Stimulated activated naive CD4-positive, alpha-beta T cell treated with Interleukin-2 at 50 U/mL for 16 hours (primary cell): ENCODE data around the gene SYCN.
"Not testable (repeated sequence)": the region's sequence is repeated elsewhere in the genome, so short reads cannot be mapped to it uniquely, and the experiment has no call there.

ENCODE experiments used
- DNase-seq: peaks from one replicate; lab custom pipeline; 2025; lab: John Stamatoyannopoulos, UW

Gene SYCN, protein sequence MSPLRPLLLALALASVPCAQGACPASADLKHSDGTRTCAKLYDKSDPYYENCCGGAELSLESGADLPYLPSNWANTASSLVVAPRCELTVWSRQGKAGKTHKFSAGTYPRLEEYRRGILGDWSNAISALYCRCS

GRCh38 chr19:39203372-39204341 is at the start of gene SYCN:
Gene SYCN, minus strand, starts transcription at chr19:39204263. Its CDS starts 9 bp downstream, at chr19:39204254.
- DNase-seq = no peak

DNA sequence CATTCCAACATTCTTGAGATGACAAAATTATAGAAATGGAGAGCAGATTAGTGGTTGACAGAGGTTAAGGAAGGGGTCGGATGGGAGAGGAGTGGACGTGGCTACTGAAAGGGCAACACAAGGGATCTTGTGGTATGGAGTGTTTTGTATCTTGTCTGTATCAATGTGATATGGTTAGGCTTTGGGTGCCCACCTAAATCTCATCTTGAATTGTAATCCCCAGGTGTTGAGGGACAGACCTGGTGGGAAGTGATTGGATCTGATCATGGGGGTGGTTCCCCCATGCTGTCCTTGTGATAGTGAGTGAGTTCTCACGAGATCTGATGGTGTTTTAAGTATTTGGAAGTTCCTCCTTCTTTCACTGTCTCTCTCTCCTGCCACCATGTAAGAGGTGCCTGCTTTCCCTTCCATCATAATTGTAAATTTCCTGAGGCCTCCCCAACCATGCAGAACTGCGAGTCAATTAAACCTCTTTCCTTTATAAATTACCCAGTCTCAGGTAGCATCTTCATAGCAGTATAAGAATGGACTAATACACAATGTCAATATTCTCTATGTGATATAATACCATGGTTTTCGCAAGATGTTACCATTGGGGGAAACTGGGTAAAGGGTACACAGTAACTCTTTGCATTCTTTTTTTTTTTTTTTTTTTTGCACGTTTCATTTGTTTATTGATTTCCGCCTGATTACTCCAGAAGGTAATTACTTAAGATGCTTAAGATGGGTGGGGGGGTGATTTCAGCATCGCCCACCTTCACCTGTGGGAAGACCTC is 49.5 kb upstream of the SYCN start:
- no peak for DNase-seq

GRCh38 chr19:39252458-39252857 is 48.4 kb upstream of the SYCN start:
- no peak for DNase-seq

- no peak for DNase-seq
Observed at GRCh38 chr19:39251846-39252245, 47.8 kb upstream of the SYCN start.

DNA sequence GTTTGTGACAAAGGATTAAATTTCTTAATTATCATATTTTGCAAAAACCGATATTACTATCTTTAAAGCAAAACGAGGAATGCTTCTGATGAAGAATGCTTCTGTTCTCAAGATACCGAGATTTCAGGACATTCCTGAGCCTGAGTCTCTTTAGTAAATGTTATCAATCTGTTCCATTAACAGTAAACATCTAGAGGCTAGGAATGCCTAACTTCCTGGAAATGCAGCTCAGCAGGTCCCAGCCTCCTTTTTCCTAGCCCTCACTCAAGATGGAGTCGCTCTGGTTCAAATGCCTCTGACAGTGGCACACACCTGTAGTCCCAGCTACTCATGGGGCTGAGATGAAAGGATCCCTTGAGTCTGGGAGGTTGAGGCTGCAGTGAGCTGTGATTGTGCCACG is 47.0 kb upstream of the SYCN start:
- no peak for DNase-seq

DNA sequence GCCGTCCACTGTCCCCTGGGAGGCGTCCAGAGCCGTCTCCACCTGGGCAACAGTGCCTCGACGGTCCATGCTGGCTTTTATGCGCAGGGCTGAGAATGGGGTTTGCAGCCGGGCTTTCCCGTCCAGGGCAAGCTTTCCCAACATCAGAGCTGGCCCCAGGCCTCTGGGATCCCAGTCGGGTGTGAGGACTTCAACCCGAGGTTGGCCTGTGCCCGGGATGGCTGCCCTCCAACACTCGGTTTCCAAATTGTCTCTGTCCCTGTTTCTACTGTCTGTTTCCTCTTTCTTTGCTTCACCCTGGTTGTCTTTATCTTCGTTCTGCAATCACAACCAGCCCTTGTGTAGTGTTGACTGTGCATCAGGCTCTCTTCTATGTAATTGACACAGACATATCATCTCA is 44.7 kb upstream of the SYCN start, which contains the start of gene IFNL4:
Gene IFNL4, minus strand, starts transcription at position 51 of the 400 bp plus-strand sequence.
- DNase-seq = no peak

DNA sequence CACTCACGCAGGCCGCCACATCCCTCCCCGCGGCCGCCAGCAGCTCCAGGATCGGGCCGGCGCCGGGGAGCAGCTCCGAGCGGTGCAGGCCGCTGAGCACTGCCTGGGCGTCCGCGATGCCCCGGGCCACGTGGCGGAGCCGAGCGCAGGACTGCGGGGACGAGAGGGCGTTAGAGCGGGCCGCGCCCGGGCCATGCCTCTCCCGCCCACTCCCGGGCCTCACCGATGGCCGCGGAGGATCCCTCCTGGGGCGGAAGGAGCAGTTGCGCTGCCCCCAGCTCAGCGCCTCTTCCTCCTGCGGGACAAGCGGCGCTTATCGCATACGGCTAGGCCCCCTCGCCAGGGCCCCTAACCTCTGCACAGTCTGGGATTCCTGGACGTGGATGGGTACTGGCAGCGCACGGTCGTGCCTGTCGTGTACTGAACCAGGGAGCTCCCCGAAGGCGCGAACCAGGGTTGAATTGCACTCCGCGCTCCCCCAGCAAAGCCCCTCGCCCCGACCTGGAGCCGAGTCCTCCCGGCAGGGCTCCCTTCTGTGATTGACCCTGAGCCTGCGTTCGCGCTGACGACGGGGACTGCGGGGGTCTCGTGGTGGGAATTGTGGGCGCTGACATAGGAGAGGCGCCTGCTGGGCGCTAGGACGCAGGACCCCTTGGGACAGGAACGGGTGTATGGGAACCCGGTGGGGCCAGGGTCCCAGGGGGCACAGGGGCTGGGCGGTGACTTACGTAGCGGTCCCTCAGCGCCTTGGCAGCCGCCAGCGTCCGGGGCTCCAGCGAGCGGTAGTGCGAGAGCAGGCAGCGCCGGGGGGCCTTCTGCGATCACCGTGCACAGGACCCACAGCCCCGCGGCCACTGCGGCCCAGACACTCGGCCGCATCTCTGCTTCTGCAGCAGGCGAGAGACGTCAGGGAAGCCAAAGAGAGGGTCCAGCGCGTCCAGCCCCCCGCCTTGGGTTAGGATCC is 43.9 kb upstream of the SYCN start:
- no peak for DNase-seq

DNA sequence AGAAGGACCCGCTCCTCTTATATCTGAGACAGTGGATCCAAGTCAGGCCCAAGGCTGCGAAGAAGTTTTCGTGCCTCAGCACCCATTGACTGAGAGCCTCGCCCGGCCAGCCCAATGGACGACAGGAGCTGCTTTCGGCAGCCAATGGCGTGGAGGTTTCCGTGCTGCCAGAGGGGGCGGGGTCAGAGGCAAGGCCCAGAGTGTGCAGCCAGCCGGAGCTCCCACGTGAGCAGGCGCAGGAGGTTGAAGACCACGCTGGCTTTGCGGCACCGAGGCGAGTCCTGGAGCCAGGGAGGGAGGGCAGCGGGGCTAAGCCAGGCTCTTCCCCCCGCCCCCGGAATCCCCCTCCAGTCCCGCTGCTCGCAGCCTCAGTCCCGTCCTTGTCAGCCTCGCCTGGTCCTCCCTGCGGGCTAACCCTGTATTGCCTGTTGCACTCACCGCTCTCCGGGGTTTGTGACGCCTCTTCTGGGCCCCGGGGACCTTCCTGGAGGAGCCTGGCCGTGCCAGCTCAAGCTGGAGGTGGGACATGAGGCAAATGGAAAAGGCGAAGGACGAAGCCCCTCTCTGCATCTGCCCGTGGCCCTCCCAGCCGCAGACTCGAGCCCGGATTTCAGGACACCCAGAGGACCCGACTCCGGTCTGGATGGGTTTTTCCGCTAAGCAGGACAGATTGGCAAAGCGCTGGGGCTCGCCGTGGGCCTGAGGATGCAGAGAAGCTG is 43.0 kb upstream of the SYCN start:
- peak; percentile 10 for DNase-seq

GRCh38 chr19:39245166-39245565 is 41.1 kb upstream of the SYCN start:
- not testable (repeated sequence) for DNase-seq

GRCh38 chr19:39244410-39245100 is 40.5 kb upstream of the SYCN start, which contains the start of gene IFNL3:
Gene IFNL3, minus strand, starts transcription at chr19:39245006. Its CDS starts 39 bp downstream, at chr19:39244967.
- DNase-seq = not testable (repeated sequence)

DNA sequence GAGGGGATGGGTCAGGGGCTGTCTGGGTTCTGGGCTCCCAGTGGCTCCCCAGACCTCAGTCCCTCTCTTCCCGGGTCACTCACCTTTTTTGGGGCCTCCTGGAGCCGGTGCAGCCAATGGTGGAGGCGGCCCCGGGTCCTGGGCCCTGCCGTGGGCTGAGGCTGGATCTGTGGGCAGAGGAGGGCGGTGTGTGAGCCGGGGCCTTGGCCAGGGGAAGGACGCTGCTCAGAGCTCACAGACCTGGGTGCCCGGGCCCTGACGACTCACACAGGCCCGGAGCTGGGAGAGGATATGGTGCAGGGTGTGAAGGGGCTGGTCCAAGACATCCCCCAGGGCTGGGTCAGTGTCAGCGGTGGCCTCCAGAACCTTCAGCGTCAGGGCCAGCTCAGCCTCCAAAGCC is 39.7 kb upstream of the SYCN start:
- DNase-seq = not testable (repeated sequence)

- DNase-seq = no peak
Observed at GRCh38 chr19:39240421-39240820, 36.4 kb upstream of the SYCN start.

DNA sequence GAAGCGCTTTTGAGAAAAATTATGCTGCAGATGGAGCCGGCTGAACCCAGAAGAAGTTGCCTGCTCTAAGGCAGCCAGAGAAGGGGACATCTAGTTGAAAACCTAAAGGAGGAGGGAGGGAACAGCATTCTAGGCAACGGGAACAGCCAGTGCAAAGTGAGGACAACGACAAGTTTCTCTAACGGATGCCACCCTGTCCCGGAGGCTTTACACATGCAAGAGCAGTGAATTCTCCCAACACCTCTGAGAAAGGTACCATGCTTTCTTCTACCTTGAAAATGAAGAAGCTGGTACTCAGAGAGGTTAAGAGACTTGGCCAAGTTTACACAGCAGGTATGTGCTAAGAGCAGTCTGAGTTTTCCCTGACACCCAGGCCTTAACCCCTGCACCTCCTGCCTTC is 34.9 kb upstream of the SYCN start:
- DNase-seq = no peak

GRCh38 chr19:39238209-39238608 is 34.1 kb upstream of the SYCN start:
- DNase-seq = no peak

DNA sequence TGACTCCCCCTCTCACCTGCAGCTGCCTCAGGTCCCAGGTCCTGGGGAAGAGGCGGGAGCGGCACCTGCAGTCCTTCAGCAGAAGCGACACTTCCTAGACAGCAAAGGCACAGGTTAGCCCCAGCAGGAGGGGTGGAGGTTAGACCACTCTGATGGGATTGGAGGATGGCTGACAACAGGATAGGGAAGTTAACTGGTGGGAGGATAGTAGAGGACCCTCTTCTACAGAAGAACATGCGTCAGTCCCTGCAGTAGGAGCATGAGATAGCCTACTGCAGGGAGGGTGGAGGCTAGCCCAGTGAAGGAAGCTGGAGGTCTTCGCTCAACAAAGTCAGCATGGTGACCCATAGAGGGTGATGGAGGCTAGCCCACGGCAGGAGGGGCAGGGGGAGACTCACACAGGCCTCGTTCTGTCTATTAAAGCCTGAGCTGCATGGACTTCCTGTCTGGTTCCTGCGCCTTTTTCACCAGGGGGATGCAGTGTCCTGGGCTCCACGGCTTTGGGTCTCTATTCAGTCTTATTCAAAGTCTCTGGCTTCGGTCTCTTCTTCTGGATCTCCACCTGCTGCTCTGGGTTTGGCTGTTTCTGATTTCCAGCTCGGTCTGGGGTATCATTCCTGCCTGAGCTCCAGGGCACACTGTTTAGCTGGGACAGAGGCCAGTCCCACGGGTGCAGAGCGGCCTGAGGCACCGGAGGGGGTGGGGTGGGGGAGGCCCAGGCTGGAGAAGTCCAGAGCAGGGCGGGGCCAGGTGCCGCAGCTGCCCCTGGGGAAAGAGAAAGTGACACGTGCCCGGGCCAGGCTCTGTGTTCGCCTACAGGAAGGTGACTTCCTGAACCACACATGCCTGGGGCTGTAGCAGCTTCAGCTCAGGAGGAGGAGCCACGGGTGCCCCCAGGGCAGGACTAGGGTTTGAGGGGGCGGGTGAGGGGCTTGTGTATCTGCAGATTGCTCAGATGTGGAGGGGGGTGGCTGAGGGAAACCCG is 33.4 kb upstream of the SYCN start:
- DNase-seq = peak; percentile 38

- no peak for DNase-seq
Observed at GRCh38 chr19:39236527-39236926, 32.5 kb upstream of the SYCN start.

- no peak for DNase-seq
Observed at GRCh38 chr19:39232708-39233107, 28.6 kb upstream of the SYCN start.

- no peak for DNase-seq
Observed at GRCh38 chr19:39230096-39230764, 26.2 kb upstream of the SYCN start.
